SK-N-SH (cell line): ENCODE measurements around the gene RBM17. TPM values are rescaled to one million over a fixed set of nuclear protein-coding genes. Genes with fewer than 3 reads are reported as not detected.

Experiments
- CTCF ChIA-PET: fragments of 300-600, 350-600 bp; formaldehyde crosslinking; extraction: SDS; loops from one replicate; lab custom pipeline; 2021; lab: Yijun Ruan, JAX
- POLR2A ChIA-PET: fragments of 350-600 bp; sonication (Branson Sonifier 250); formaldehyde crosslinking; extraction: SDS; loops from one replicate; lab custom pipeline; 2020; ENCODE audit warnings: antibody characterized with exemption, inconsistent platforms; lab: Yijun Ruan, JAX
- DNase-seq: peaks from one replicate; pipeline ENCODE4 v3.0.0; 2012
- H2AFZ ChIP-seq: fragments of 200-600 bp; sonication (generic); 2 replicates; pipeline ENCODE4 v1.8.1; 2016; ENCODE audit warnings: antibody characterized with exemption, mild to moderate bottlenecking, low read depth
- H3F3A ChIP-seq: fragments of 200-600 bp; sonication (generic); replicated peaks from 2 replicates; pipeline ENCODE3; 2016; ENCODE audit warnings: antibody characterized with exemption, mild to moderate bottlenecking; ENCODE audit not compliant: insufficient read depth
- H3K27ac ChIP-seq, 2 experiments: fragments of 200-500 bp in 1 of 2; fragments of 200-600 bp in 1 of 2; sonication (Bioruptor generic) in 1 of 2; sonication (generic), shearing (Covaris generic) in 1 of 2; 2 replicates each; pipeline versions ENCODE4 v1.5.1 to v1.6.1; 2014 to 2016; ENCODE audit warnings: low read depth in 2 of 2, inconsistent platforms in 1 of 2, low read length in 1 of 2, mild to moderate bottlenecking in 1 of 2, mixed read lengths in 1 of 2
- H3K27me3 ChIP-seq: fragments of 200-600 bp; sonication (generic), shearing (Covaris generic); 2 replicates; pipeline ENCODE4 v1.6.1; 2016; ENCODE audit warnings: mixed run types; ENCODE audit not compliant: insufficient read depth
- H3K36me3 ChIP-seq, 2 experiments: fragments of 200-500 bp in 1 of 2; fragments of 200-600 bp in 1 of 2; sonication (Bioruptor generic) in 1 of 2; sonication (generic) in 1 of 2; replicated peaks in 1 of 2; 2 replicates each; pipeline versions ENCODE3 to v1.5.1; 2014 to 2016; ENCODE audit warnings: low read length in 1 of 2, mild to moderate bottlenecking in 1 of 2; ENCODE audit not compliant: insufficient read depth in 2 of 2, control insufficient read depth in 1 of 2
- H3K4me1 ChIP-seq, 2 experiments: fragments of 200-500 bp in 1 of 2; fragments of 200-600 bp in 1 of 2; sonication (Bioruptor generic) in 1 of 2; sonication (generic), shearing (Covaris generic) in 1 of 2; 2 replicates each; pipeline versions ENCODE4 v1.5.1 to v1.6.1; 2014 to 2016; ENCODE audit warnings: low read depth in 1 of 2, low read length in 1 of 2, mixed run types in 1 of 2; ENCODE audit not compliant: insufficient read depth in 2 of 2, control insufficient read depth in 1 of 2
- H3K4me2 ChIP-seq: fragments of 200-600 bp; sonication (generic), shearing (Covaris generic); 2 replicates; pipeline ENCODE4 v1.6.1; 2017; ENCODE audit warnings: mixed run types
- H3K4me3 ChIP-seq, 2 experiments: fragments of 200-500 bp in 1 of 2; fragments of 200-600 bp in 1 of 2; sonication (Bioruptor generic) in 1 of 2; sonication (generic), shearing (Covaris generic) in 1 of 2; 2 replicates each; pipeline versions ENCODE4 v1.5.1 to v1.8.1; 2014 to 2016; ENCODE audit warnings: low read depth in 2 of 2, inconsistent platforms in 1 of 2, low read length in 1 of 2, mild to moderate bottlenecking in 1 of 2, mixed read lengths in 1 of 2, moderate library complexity in 1 of 2
- H3K79me2 ChIP-seq: fragments of 200-600 bp; sonication (generic); 2 replicates; pipeline ENCODE4 v1.8.1; 2017; ENCODE audit warnings: mild to moderate bottlenecking; ENCODE audit not compliant: insufficient read depth
- H3K9ac ChIP-seq: fragments of 200-600 bp; sonication (generic); 2 replicates; pipeline ENCODE4 v1.6.1; 2017; ENCODE audit warnings: mixed run types
- H3K9me2 ChIP-seq: fragments of 200-600 bp; sonication (generic); 2 replicates; pipeline ENCODE4 v1.6.1; 2017; ENCODE audit warnings: mixed run types
- H3K9me3 ChIP-seq: fragments of 200-600 bp; sonication (generic); 2 replicates; pipeline ENCODE4 v1.6.1; 2017; ENCODE audit warnings: mixed run types, mild to moderate bottlenecking, moderate library complexity
- H4K20me1 ChIP-seq: fragments of 200-600 bp; sonication (generic); 2 replicates; pipeline ENCODE4 v1.6.1; 2017; ENCODE audit warnings: mild to moderate bottlenecking, mixed run types; ENCODE audit not compliant: insufficient read depth
- CHD2 ChIP-seq: fragments of 150-350 bp; IDR thresholded peaks from 2 replicates; pipeline ENCODE4 v1.6.1; 2018; ENCODE audit warnings: low read length; ENCODE audit not compliant: partially characterized antibody
- EP300 ChIP-seq, 2 experiments: IDR thresholded peaks; 2 replicates each; pipeline versions ENCODE4 v1.4.0 to v1.6.1; 2012; ENCODE audit warnings: borderline replicate concordance in 1 of 2, low read depth in 1 of 2, low read length in 1 of 2
- EZH2phosphoT487 ChIP-seq: fragments of 200-600 bp; sonication (generic); IDR thresholded peaks from 2 replicates; pipeline ENCODE4 v1.6.1; 2017; ENCODE audit warnings: low read depth, mixed run types, mild to moderate bottlenecking, antibody characterized with exemption, moderate library complexity, borderline replicate concordance
- FOSL2 ChIP-seq: IDR thresholded peaks from 2 replicates; pipeline ENCODE4 v1.4.0; 2012; ENCODE audit warnings: low read depth, mild to moderate bottlenecking, moderate library complexity, borderline replicate concordance
- FOXM1 ChIP-seq: IDR thresholded peaks from 2 replicates; pipeline ENCODE4 v1.4.0; 2012; ENCODE audit warnings: low read depth, mild to moderate bottlenecking
- MEF2A ChIP-seq: IDR thresholded peaks from 2 replicates; pipeline ENCODE4 v1.4.0; 2012; ENCODE audit warnings: low read depth, borderline replicate concordance
- MXI1 ChIP-seq: IDR thresholded peaks from 2 replicates; pipeline ENCODE4 v1.6.1; 2012; ENCODE audit warnings: mild to moderate bottlenecking, low read depth, low read length, improper control_type of control experiment
- NRF1 ChIP-seq: IDR thresholded peaks from 2 replicates; pipeline ENCODE4 v1.6.1; 2012; ENCODE audit warnings: low read depth, mild to moderate bottlenecking, low read length
- RCOR1 ChIP-seq: fragments of 150-350 bp; IDR thresholded peaks from 2 replicates; pipeline ENCODE4 v1.6.1; 2017; ENCODE audit warnings: antibody characterized with exemption, low read length
- RXRA ChIP-seq: IDR thresholded peaks from 2 replicates; pipeline ENCODE4 v1.4.0; 2012; ENCODE audit warnings: low read depth, mild to moderate bottlenecking, borderline replicate concordance
- SIN3A ChIP-seq: IDR thresholded peaks from 2 replicates; pipeline ENCODE4 v1.6.1; 2012; ENCODE audit warnings: low read depth, mild to moderate bottlenecking, low read length, moderate library complexity, borderline replicate concordance
- TAF1 ChIP-seq: IDR thresholded peaks from 2 replicates; pipeline ENCODE4 v1.6.1; 2012; ENCODE audit warnings: low read depth, mild to moderate bottlenecking, low read length, moderate library complexity, borderline replicate concordance
- TCF12 ChIP-seq: IDR thresholded peaks from 2 replicates; pipeline ENCODE4 v1.4.0; 2012
- YY1 ChIP-seq: IDR thresholded peaks from 2 replicates; pipeline ENCODE4 v1.4.0; 2012; ENCODE audit warnings: low read depth, mild to moderate bottlenecking
- WGBS: methylation state at CpG from one replicate; pipeline ENCODE4 v1.1.6; 2017; ENCODE audit warnings: low lambda C conversion rate; 5-methylcytosine and 5-hydroxymethylcytosine counted together
- polyA plus RNA-seq, 3 experiments: library from polyadenylated mRNA; depleted of rRNA; stranded (reverse); fragments of >200 nt; gene quantifications; 2 replicates each; pipeline ENCODE4 v1.2.3, GENCODE V29; 2012
- TF ChIP-seq, protein P1 (sequence below): IDR thresholded peaks from 2 replicates; pipeline ENCODE4; 2012
- TF ChIP-seq, protein P2 (sequence below): fragments of 200-600 bp; sonication (generic); IDR thresholded peaks from 2 replicates; pipeline ENCODE4 v1.6.1; 2017; ENCODE audit warnings: antibody characterized with exemption, mild to moderate bottlenecking, moderate library complexity
- TF ChIP-seq, protein P3 (sequence below): IDR thresholded peaks from 2 replicates; pipeline ENCODE4 v1.4.0; 2012; ENCODE audit warnings: low read depth, borderline replicate concordance
- TF ChIP-seq, protein P4 (sequence below): fragments of 150-350 bp; IDR thresholded peaks from 2 replicates; pipeline ENCODE4 v1.6.1; 2017; ENCODE audit warnings: antibody characterized with exemption, low read length, low read depth, borderline replicate concordance
- TF ChIP-seq, protein P5 (sequence below): fragments of 150-350 bp; IDR thresholded peaks from 2 replicates; pipeline ENCODE4 v1.6.1; 2016; ENCODE audit warnings: mild to moderate bottlenecking, low read depth, low read length

The RBM17 gene
- polyA plus RNA-seq, 1 of the 3 experiments (the other 2 are of a cell fraction): 32.6 TPM

DNA sequence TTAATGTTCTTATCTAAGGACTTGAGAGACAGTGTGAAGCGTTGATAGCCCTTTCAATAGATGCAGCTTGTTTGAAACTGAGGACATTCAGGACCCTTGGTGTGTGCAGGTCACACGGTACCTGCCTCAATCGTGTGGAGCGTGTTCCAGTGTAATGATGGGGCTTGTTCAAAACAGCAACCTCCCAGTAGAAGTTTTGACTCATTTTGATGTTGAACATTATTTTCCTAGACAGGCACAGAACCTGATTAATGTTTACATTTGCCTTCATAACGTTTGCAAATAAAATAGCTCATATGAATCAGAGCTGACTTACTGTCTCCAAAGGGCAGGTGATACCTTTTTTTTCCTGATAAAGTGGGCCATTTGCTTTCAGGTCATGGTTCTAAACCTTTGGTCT, 21.3 kb downstream of the RBM17 start:
- POLR2A ChIA-PET: no interaction called here
- Histone ChIP-seq H3K79me2 (peaks cover 21% of the 10 kb centered on the region), H3K9me2 (no peaks in the 10 kb centered on the region), H3K36me3 (peaks cover 65 to 89% of the 10 kb centered on the region in 2 experiments), H3K27ac (no peak overlapping the region), H3K4me3 (no peak overlapping the region), H3K4me2 (no peak overlapping the region), H3K4me1 (peaks cover 0 to 10% of the 10 kb centered on the region in 2 experiments; a peak in 3 of 4 replicates), H3K9ac (no peak overlapping the region), H3K9me3 (no peaks in the 10 kb centered on the region), H3F3A (peaks cover 21% of the 10 kb centered on the region), H3K27me3 (no peaks in the 10 kb centered on the region), H4K20me1 (peaks cover 4% of the 10 kb centered on the region; the same call in 1 of the 2 replicates), H2AFZ (no peak overlapping the region)
- 80% methylated on average over 5 of the region's 5 CpGs for WGBS
- DNase-seq: no peak
- no peak for TF ChIP-seq RXRA
- TF ChIP-seq, protein P1, sequence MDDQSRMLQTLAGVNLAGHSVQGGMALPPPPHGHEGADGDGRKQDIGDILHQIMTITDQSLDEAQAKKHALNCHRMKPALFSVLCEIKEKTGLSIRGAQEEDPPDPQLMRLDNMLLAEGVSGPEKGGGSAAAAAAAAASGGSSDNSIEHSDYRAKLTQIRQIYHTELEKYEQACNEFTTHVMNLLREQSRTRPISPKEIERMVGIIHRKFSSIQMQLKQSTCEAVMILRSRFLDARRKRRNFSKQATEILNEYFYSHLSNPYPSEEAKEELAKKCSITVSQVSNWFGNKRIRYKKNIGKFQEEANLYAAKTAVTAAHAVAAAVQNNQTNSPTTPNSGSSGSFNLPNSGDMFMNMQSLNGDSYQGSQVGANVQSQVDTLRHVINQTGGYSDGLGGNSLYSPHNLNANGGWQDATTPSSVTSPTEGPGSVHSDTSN: no peak
- TF ChIP-seq, protein P2, sequence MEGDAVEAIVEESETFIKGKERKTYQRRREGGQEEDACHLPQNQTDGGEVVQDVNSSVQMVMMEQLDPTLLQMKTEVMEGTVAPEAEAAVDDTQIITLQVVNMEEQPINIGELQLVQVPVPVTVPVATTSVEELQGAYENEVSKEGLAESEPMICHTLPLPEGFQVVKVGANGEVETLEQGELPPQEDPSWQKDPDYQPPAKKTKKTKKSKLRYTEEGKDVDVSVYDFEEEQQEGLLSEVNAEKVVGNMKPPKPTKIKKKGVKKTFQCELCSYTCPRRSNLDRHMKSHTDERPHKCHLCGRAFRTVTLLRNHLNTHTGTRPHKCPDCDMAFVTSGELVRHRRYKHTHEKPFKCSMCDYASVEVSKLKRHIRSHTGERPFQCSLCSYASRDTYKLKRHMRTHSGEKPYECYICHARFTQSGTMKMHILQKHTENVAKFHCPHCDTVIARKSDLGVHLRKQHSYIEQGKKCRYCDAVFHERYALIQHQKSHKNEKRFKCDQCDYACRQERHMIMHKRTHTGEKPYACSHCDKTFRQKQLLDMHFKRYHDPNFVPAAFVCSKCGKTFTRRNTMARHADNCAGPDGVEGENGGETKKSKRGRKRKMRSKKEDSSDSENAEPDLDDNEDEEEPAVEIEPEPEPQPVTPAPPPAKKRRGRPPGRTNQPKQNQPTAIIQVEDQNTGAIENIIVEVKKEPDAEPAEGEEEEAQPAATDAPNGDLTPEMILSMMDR: no peak
- TF ChIP-seq EP300 (IDR thresholded peaks at IDR 0.05; ENCODE audit: borderline replicate concordance in 1 of 2, low read depth in 1 of 2, low read length in 1 of 2): no peak
- no peak for TF ChIP-seq SIN3A
- TF ChIP-seq, protein P3, sequence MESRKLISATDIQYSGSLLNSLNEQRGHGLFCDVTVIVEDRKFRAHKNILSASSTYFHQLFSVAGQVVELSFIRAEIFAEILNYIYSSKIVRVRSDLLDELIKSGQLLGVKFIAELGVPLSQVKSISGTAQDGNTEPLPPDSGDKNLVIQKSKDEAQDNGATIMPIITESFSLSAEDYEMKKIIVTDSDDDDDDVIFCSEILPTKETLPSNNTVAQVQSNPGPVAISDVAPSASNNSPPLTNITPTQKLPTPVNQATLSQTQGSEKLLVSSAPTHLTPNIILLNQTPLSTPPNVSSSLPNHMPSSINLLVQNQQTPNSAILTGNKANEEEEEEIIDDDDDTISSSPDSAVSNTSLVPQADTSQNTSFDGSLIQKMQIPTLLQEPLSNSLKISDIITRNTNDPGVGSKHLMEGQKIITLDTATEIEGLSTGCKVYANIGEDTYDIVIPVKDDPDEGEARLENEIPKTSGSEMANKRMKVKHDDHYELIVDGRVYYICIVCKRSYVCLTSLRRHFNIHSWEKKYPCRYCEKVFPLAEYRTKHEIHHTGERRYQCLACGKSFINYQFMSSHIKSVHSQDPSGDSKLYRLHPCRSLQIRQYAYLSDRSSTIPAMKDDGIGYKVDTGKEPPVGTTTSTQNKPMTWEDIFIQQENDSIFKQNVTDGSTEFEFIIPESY: no peak
- no peak for TF ChIP-seq FOXM1
- TF ChIP-seq TCF12: no peak
- no peak for TF ChIP-seq NRF1
- TF ChIP-seq CHD2: no peak
- TF ChIP-seq YY1: no peak
- no peak for TF ChIP-seq FOSL2
- no peak for TF ChIP-seq TAF1
- no peak for TF ChIP-seq MXI1
- TF ChIP-seq MEF2A: no peak
- TF ChIP-seq RCOR1: no peak
- no peak for TF ChIP-seq EZH2phosphoT487
- TF ChIP-seq, protein P4, sequence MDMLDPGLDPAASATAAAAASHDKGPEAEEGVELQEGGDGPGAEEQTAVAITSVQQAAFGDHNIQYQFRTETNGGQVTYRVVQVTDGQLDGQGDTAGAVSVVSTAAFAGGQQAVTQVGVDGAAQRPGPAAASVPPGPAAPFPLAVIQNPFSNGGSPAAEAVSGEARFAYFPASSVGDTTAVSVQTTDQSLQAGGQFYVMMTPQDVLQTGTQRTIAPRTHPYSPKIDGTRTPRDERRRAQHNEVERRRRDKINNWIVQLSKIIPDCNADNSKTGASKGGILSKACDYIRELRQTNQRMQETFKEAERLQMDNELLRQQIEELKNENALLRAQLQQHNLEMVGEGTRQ: no peak
- TF ChIP-seq, protein P5, sequence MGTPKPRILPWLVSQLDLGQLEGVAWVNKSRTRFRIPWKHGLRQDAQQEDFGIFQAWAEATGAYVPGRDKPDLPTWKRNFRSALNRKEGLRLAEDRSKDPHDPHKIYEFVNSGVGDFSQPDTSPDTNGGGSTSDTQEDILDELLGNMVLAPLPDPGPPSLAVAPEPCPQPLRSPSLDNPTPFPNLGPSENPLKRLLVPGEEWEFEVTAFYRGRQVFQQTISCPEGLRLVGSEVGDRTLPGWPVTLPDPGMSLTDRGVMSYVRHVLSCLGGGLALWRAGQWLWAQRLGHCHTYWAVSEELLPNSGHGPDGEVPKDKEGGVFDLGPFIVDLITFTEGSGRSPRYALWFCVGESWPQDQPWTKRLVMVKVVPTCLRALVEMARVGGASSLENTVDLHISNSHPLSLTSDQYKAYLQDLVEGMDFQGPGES: no peak
- CTCF ChIA-PET: interaction anchor here (0.7 to 6.8 kb wide), 7 partner anchors 23 to 298 kb away, joined by 3 to 75 read pairs (median 6); partner anchors contain the start of gene PFKFB3
